ENCODE measurements around the gene PICK1.

Gene PICK1

GRCh38 chr22:38031491-38031890 lies 25.7 kb upstream of the PICK1 start:
- Histone ChIP-seq H3K27ac (peak overlapping the region in 1 of 2 donors; percentile 43), H3K4me3 (no peak overlapping the region)
- no peak for TF ChIP-seq CTCF (IDR thresholded peaks at IDR 0.05)
- no peak for DNase-seq (ENCODE audit: low spot score)

GRCh38 chr22:38032681-38033521 lies 24.3 kb upstream of the PICK1 start:
- Histone ChIP-seq H3K27ac (peak overlapping the region in 1 of 2 donors; percentile 77), H3K4me3 (no peak overlapping the region)
- TF ChIP-seq CTCF (IDR thresholded peaks at IDR 0.05), result no peak
- no peak for DNase-seq (ENCODE audit: low spot score)

GRCh38 chr22:38033522-38034277 lies 23.5 kb upstream of the PICK1 start:
- TF ChIP-seq CTCF (IDR thresholded peaks at IDR 0.05), result no peak
- no peak for DNase-seq (ENCODE audit: low spot score)
- Histone ChIP-seq H3K27ac (peak overlapping the region; percentile 40 to 77), H3K4me3 (peak overlapping the region; percentile 20)

GRCh38 chr22:38034278-38034882 lies 22.8 kb upstream of the PICK1 start:
- Histone ChIP-seq H3K27ac (peak overlapping the region; percentile 40 to 77), H3K4me3 (peak overlapping the region; percentile 20)
- TF ChIP-seq CTCF (IDR thresholded peaks at IDR 0.05), result no peak
- no peak for DNase-seq (ENCODE audit: low spot score)

- H3K27ac ChIP-seq, result peak overlapping the region; percentile 40 to 77
- H3K4me3 ChIP-seq, result no peak overlapping the region
- no peak for TF ChIP-seq CTCF (IDR thresholded peaks at IDR 0.05)
- no peak for DNase-seq (ENCODE audit: low spot score)
Observed at GRCh38 chr22:38034884-38035529, 22.2 kb upstream of the PICK1 start.

GRCh38 chr22:38035530-38035885 lies 21.7 kb upstream of the PICK1 start:
- Histone ChIP-seq H3K27ac (peak overlapping the region in 1 of 2 donors; percentile 77), H3K4me3 (no peak overlapping the region)
- DNase-seq (ENCODE audit: low spot score), result no peak
- TF ChIP-seq CTCF (IDR thresholded peaks at IDR 0.05), result no peak

Measured in coronary artery (tissue), 2 donors.